SKM-1 (cell line): ENCODE measurements around the gene JAK1.
"Not testable (repeated sequence)": the region's sequence is repeated elsewhere in the genome, so short reads cannot be mapped to it uniquely, and the experiment has no call there.

ENCODE experiments used
- DNase-seq: peaks from one replicate; lab custom pipeline; 2025; ENCODE audit not compliant: unreplicated experiment; lab: John Stamatoyannopoulos, UW

The JAK1 gene

DNA sequence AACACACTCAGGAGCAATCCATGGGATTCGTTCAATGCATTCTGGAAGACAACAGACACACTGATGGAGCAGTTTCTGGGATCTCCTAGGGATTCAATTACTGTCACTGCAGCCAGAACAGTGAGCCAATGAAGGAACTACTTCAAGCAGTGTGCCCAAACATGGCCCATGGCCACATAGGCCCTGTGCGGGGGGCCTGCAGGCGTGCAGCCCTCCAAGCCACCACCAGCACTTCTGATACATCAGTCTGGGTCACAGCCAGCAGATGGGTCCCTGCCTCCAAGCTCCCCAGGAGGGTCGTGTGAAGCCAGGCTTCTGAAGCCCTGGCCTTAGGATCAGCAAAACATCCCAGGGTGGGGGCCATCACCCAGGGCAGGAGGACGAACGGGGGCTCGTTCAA is 122.2 kb downstream of the JAK1 start:
- no peak for DNase-seq

DNA sequence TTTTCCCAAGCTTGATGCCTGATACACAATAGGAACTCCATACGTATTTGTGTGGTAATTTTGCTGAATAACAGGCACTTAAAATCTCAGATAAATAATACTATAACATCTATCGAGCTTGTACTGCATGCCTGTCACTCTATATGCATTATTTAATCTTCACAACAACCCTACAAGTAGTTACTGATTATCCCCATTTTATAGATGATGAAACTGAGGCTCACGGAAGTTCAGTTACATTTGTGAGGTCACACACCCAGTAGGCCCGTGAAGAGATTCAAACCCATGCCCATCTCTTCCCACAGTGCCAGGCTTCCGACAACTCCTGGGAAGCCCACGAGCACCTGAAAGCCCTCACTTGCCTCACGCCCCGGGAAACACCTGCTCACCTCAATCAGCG is 122.7 kb downstream of the JAK1 start:
- DNase-seq, result no peak

DNA sequence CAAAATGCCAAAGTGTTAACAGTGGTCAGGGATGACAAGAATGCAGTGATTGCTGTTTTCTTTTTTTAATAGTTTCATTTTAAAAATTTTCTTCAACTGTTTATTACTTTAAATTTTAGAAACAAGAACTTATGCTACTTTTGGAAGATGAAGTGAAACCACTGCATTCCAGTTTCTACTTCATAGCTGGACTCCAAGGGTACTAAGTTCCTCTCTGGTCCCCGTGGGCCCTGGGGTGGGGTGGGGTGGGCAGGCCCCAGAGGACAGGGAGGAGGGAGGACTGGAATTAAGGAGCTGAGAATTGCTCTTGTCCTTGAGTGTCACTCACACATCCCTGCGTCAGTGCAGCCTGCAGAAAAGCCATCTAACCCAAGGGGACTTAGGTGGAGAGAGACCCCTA is 124.1 kb downstream of the JAK1 start:
- DNase-seq, result no peak

GRCh38 chr1:64841330-64842065 is 124.9 kb downstream of the JAK1 start:
- DNase-seq, result no peak

DNA sequence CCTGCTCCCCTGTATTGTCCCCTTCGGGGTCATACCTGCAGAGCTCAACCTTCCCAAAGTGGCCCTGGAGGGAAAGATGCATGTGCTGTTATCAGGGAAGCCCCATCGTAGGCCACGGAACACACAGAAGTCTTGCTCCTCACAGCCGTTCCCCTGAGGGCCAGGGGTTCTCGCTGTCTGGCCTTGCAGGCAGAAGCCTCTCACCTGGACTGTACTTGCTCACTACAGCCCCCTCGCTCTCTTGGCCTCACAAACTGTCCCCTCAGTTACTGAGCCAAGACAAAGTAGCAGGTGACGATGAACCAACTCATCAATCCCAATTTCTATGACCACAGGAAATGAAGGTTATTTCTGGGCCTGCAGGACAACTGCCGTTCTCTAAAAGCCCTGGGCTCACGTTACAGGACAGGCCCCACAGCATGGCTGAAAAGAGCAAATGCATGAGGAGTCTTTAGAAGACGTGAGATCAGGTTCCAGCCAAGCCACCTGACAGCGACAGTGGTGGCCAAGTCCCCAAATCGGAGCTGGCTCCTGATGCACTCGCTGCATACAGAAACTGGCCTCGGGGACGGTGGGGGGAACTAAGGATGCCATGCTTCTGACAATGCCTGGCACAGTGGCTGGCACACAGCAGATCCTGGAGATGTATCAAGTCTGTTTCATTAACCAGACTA is 126.5 kb downstream of the JAK1 start:
- no peak for DNase-seq

GRCh38 chr1:64839261-64839660 is 127.1 kb downstream of the JAK1 start:
- no peak for DNase-seq

DNA sequence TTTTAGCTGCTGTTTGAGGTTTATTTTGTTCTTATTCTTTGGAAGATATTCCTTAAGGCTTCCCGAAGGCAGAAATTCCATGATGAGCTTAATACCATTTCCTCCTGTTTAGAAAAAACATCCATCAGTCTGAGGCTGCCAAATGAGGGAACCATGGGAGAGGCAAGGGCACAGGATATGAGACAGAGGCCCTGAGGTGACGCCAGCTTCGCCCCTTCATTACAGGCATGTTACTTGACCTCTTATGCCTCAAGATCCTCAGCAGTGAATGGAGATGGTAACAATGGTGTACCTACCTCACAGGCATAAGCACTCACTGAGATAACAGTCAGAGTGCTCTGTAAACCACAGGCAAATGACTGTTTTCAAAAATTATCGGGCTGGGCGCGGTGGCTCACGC is 127.9 kb downstream of the JAK1 start:
- DNase-seq, result no peak

- DNase-seq, result no peak
Measured at GRCh38 chr1:64836802-64837201, 129.5 kb downstream of the JAK1 start.

DNA sequence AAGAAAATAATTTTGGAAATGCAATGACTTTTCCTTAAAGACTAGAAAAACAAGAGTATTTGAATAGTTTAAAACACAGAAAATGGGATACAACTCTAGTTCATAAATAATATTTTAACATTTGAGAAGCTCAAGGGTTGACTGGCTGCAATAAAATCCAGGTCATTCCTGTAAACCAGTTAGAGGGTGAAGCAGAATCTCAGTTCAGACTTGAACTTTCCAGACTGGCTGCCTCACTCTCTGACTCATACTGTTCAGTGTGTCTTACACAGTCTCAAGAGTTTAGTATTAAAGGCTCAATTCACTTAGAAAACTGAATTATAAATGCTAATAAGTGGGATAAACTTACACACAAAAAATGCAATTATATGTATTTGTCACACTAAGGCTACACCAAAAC is 131.6 kb downstream of the JAK1 start:
- no peak for DNase-seq

GRCh38 chr1:64830030-64830651 is 136.2 kb downstream of the JAK1 start:
- DNase-seq, result no peak

DNA sequence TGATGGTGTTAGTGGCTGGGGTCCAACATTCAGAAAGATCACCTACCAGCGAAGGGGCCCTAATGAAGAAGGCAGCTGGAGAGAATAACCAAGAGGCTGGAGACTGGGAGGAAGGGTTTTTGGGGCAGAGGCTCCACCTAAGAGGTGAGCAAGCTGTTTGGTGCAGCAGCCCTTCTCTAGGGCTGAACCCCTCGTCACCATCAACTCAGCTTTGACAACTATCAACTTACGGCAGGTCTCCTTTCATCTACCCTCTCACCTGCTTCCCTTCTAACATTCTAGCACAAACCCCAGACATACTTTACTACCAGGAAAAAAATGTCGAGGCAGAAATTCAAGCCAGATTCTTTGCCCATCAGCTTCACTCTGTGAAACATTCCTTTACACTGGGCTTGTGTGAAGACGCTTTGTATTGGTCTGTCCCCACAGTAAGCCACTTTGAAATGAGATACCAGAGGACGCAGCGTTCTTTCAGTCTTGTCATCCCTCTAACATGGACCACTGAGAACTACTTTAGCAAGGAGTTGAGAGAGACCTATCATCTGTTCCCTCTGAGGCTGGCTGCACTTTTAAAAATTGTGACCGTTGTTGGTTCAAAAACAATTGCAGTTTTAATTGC is 136.8 kb downstream of the JAK1 start:
- DNase-seq, result no peak

DNA sequence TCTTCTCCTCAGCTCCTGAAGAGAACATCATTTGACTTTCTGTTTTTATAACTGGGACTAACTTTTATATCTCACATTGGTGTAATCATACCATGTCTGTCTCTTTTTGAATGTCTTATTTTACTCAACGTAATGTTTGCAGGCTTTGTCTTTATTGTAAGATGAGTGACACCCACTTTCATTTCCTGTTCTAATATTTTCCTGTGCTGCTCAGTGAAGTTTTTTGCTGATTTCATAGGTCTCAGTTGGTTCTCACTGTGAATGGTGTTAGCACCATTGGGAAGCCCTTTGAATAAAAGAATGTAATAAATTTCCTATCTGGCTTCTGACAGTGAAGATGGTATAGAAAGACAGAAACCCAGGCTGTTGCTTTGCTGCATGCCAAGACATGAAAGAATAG is 137.5 kb downstream of the JAK1 start:
- DNase-seq, result no peak

- no peak for DNase-seq
Measured at GRCh38 chr1:64826991-64827390, 139.4 kb downstream of the JAK1 start.

- DNase-seq, result peak; percentile 38
Measured at GRCh38 chr1:64823691-64824476, 142.5 kb downstream of the JAK1 start.

DNA sequence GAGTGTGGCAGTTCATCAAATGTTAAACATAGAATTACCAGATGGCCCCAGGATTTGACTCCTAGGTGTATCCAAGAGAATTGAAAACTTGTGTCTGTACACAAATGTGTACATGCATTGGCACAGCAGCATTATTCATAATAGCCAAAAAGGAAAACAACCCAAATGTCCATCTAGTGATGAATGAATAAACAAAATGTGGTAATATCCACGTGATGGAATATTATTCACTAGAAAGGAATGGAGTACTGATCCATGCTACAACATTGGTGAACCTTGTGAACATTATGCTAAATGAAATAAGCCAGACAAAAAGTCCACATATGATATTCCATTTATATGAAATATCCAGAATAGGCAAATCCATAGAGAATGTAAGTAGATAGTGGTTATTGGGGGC is 143.7 kb downstream of the JAK1 start:
- no peak for DNase-seq

GRCh38 chr1:64820572-64820971 is 145.8 kb downstream of the JAK1 start:
- DNase-seq, result not testable (repeated sequence)

GRCh38 chr1:64817364-64817763 is 149.0 kb downstream of the JAK1 start:
- DNase-seq, result not testable (repeated sequence)

GRCh38 chr1:64814427-64814826 is 151.9 kb downstream of the JAK1 start:
- no peak for DNase-seq

GRCh38 chr1:64811131-64811530 is 155.2 kb downstream of the JAK1 start:
- DNase-seq, result no peak

- no peak for DNase-seq
Measured at GRCh38 chr1:64810001-64810400, 156.3 kb downstream of the JAK1 start.

GRCh38 chr1:64809309-64809708 is 157.0 kb downstream of the JAK1 start:
- DNase-seq, result no peak
